HepG2 (cell line): ENCODE results near the gene VCP. TPM values are rescaled to one million over a fixed set of nuclear protein-coding genes. Genes with fewer than 3 reads are reported as not detected.
A peak's percentile ranks its signal among the peaks of the same experiment; 100 is the strongest.

Source experiments
- AGO2 ChIP-seq: fragments of 200-400 bp; formaldehyde crosslinking; optimal IDR thresholded peaks from 2 replicates; pipeline ENCODE3; 2017; ENCODE audit warnings: mild to moderate bottlenecking, low read depth, low read length, moderate library complexity
- BRCA1 ChIP-seq: sonication (generic); formaldehyde crosslinking; IDR thresholded peaks from 2 replicates; pipeline ENCODE4 v1.4.0; 2020; ENCODE audit warnings: missing genetic modification reagents
- FOSL2 ChIP-seq: sonication (generic); formaldehyde crosslinking; IDR thresholded peaks from 2 replicates; pipeline ENCODE4 v1.4.0; 2020; ENCODE audit warnings: missing genetic modification reagents
- HMG20B ChIP-seq: conservative IDR thresholded peaks from 2 replicates; pipeline ENCODE4 v1.6.1; 2016; ENCODE audit warnings: missing genetic modification reagents, missing compliant biosample characterization
- IKZF4 ChIP-seq: sonication (generic); formaldehyde crosslinking; IDR thresholded peaks from 2 replicates; pipeline ENCODE4 v1.5.1; 2020; ENCODE audit warnings: borderline replicate concordance, mild to moderate bottlenecking, low read depth, missing genetic modification reagents; ENCODE audit errors: not compliant biosample characterization
- MEIS1 ChIP-seq: sonication (generic); formaldehyde crosslinking; IDR thresholded peaks from 2 replicates; pipeline ENCODE4 v1.9.0; 2021; ENCODE audit warnings: mild to moderate bottlenecking, missing genetic modification reagents, moderate library complexity, borderline replicate concordance
- POLR2A ChIP-seq, 2 experiments: IDR thresholded peaks; 2 replicates each; pipeline ENCODE4 v1.6.1; 2011; ENCODE audit warnings: low read depth in 2 of 2, low read length in 2 of 2, mild to moderate bottlenecking in 1 of 2, moderate library complexity in 1 of 2; ENCODE audit not compliant: insufficient read depth in 1 of 2
- PRPF4 ChIP-seq: fragments of 200-400 bp; formaldehyde crosslinking; IDR thresholded peaks from 2 replicates; pipeline ENCODE4 v1.6.1; 2016; ENCODE audit warnings: low read length, low read depth; ENCODE audit not compliant: poor library complexity, severe bottlenecking
- RBFOX2 ChIP-seq: fragments of 200-400 bp; formaldehyde crosslinking; IDR thresholded peaks from 2 replicates; pipeline ENCODE4 v1.6.1; 2017; ENCODE audit warnings: low read depth, mild to moderate bottlenecking, low read length
- TGIF2 ChIP-seq: IDR thresholded peaks from 2 replicates; pipeline ENCODE4 v1.6.1; 2016; ENCODE audit warnings: control low read depth, missing compliant biosample characterization
- U2AF1 ChIP-seq: fragments of 200-400 bp; formaldehyde crosslinking; optimal IDR thresholded peaks from 2 replicates; pipeline ENCODE3; 2017; ENCODE audit warnings: mild to moderate bottlenecking, low read depth, low read length
- ZFP41 ChIP-seq: sonication (generic); formaldehyde crosslinking; IDR thresholded peaks from 2 replicates; pipeline ENCODE4 v1.4.0; 2020; ENCODE audit warnings: mild to moderate bottlenecking, missing genetic modification reagents, borderline replicate concordance
- ZNF382 ChIP-seq: sonication (generic); formaldehyde crosslinking; IDR thresholded peaks from 2 replicates; pipeline ENCODE4 v1.5.0; 2020; ENCODE audit warnings: missing genetic modification reagents, mild to moderate bottlenecking, borderline replicate concordance
- ZNF781 ChIP-seq: sonication (generic); formaldehyde crosslinking; IDR thresholded peaks from 2 replicates; pipeline ENCODE4 v1.5.1; 2020; ENCODE audit warnings: borderline replicate concordance, mild to moderate bottlenecking, missing genetic modification reagents; ENCODE audit errors: not compliant biosample characterization
- ZNF790 ChIP-seq: sonication (generic); formaldehyde crosslinking; IDR thresholded peaks from 2 replicates; pipeline ENCODE4 v1.8.0; 2022; ENCODE audit warnings: missing genetic modification reagents, mild to moderate bottlenecking, borderline replicate concordance
- polyA plus RNA-seq, 8 experiments: library from polyadenylated mRNA; depleted of rRNA in 3 of 8; stranded (reverse) in 7 of 8; unstranded in 1 of 8; fragments of >200 nt; fragmentation: Illumina TruSeq in 4 of 8; extraction: Trizol in 4 of 8; gene quantifications; 2 replicates each; pipeline versions ENCODE4 v1.2.1 to v1.2.3, GENCODE V29; 2011 to 2016; ENCODE audit warnings: low read depth in 4 of 8, missing spikeins in 1 of 8, mixed read lengths in 1 of 8; ENCODE audit not compliant: insufficient read depth in 1 of 8
- total RNA-seq, 5 experiments: library from RNA; depleted of rRNA; stranded (reverse); fragments of >200 nt; fragmentation: Illumina TruSeq; extraction: Trizol; gene quantifications; 2 replicates each; pipeline ENCODE4 v1.2.3, GENCODE V29; 2016; ENCODE audit warnings: low read depth in 1 of 5
- TF ChIP-seq, protein P1 (sequence below): fragments of 450-650 bp; IDR thresholded peaks from 2 replicates; pipeline ENCODE4 v1.6.1; 2016
- TF ChIP-seq, protein P2 (sequence below): fragments of 450-650 bp; IDR thresholded peaks from 2 replicates; pipeline ENCODE4 v1.6.1; 2017; ENCODE audit warnings: mild to moderate bottlenecking
- TF ChIP-seq, protein P3 (sequence below): sonication (generic); formaldehyde crosslinking; IDR thresholded peaks from 2 replicates; pipeline ENCODE4 v1.5.0; 2020; ENCODE audit warnings: missing genetic modification reagents
- TF ChIP-seq, protein P4 (sequence below): sonication (generic); formaldehyde crosslinking; IDR thresholded peaks from 2 replicates; pipeline ENCODE4 v1.4.0; 2020; ENCODE audit warnings: missing genetic modification reagents, mild to moderate bottlenecking, borderline replicate concordance

VCP gene
- total and polyA plus RNA-seq, 2 of the 13 experiments (the other 11 are each of a cell fraction or from before 2014, with no cell fraction given): 143 to 391 TPM

DNA sequence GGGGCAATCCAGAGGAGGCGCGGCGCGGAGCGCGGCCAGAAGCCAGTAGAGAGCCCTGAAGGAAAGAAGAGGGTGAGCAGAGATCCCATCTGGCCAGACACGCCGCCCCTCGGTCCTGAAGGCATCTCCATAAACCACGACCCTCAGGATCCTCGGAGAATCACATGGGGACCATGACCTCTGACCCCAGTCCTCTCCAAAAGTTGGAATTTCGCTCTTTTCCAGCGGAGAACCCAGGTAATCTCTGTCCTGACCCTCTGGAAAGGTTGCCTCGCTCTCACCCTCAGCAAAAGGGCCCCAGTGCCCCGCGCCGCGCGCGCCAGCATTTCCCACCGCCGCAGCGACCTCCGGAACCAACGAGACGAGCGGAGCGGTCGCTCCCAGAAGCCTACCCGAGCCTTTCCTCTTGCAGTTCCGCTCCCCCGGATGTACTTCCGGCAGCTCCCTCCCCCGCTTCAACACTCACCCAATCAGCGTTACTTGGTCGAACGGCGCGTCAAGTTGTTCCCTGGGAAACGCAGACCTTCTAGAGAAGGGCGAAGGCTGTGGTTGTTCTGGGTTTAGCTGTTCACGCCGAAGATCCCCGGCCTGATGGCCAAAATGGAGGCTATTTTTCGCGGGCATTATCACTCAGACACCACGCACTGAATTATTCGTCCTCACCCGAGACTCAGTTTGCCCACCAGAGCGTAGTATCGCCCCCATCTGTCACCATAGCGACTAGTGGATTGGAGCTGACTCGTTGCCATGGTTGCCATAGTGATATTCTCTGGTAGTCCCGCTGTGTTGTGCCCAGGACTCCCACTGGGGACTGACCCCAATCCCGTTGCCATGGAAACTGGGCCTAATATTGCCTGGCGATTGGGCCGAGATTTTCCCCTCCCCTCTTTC is 30.6 kb upstream of the VCP start, which contains the start of gene STOML2 (continued):
- TF ChIP-seq, protein P1, sequence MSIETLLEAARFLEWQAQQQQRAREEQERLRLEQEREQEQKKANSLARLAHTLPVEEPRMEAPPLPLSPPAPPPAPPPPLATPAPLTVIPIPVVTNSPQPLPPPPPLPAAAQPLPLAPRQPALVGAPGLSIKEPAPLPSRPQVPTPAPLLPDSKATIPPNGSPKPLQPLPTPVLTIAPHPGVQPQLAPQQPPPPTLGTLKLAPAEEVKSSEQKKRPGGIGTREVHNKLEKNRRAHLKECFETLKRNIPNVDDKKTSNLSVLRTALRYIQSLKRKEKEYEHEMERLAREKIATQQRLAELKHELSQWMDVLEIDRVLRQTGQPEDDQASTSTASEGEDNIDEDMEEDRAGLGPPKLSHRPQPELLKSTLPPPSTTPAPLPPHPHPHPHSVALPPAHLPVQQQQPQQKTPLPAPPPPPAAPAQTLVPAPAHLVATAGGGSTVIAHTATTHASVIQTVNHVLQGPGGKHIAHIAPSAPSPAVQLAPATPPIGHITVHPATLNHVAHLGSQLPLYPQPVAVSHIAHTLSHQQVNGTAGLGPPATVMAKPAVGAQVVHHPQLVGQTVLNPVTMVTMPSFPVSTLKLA: peak; percentile 39; the same call in 1 of the 2 replicates
- TF ChIP-seq, protein P2, sequence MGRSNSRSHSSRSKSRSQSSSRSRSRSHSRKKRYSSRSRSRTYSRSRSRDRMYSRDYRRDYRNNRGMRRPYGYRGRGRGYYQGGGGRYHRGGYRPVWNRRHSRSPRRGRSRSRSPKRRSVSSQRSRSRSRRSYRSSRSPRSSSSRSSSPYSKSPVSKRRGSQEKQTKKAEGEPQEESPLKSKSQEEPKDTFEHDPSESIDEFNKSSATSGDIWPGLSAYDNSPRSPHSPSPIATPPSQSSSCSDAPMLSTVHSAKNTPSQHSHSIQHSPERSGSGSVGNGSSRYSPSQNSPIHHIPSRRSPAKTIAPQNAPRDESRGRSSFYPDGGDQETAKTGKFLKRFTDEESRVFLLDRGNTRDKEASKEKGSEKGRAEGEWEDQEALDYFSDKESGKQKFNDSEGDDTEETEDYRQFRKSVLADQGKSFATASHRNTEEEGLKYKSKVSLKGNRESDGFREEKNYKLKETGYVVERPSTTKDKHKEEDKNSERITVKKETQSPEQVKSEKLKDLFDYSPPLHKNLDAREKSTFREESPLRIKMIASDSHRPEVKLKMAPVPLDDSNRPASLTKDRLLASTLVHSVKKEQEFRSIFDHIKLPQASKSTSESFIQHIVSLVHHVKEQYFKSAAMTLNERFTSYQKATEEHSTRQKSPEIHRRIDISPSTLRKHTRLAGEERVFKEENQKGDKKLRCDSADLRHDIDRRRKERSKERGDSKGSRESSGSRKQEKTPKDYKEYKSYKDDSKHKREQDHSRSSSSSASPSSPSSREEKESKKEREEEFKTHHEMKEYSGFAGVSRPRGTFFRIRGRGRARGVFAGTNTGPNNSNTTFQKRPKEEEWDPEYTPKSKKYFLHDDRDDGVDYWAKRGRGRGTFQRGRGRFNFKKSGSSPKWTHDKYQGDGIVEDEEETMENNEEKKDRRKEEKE: no peak
- TF ChIP-seq FOSL2 (CRISPR knock-in tag): peak; percentile 50; the same call in 1 of the 2 replicates
- TF ChIP-seq ZNF781 (CRISPR knock-in tag): peak; percentile 55
- TF ChIP-seq, protein P3, sequence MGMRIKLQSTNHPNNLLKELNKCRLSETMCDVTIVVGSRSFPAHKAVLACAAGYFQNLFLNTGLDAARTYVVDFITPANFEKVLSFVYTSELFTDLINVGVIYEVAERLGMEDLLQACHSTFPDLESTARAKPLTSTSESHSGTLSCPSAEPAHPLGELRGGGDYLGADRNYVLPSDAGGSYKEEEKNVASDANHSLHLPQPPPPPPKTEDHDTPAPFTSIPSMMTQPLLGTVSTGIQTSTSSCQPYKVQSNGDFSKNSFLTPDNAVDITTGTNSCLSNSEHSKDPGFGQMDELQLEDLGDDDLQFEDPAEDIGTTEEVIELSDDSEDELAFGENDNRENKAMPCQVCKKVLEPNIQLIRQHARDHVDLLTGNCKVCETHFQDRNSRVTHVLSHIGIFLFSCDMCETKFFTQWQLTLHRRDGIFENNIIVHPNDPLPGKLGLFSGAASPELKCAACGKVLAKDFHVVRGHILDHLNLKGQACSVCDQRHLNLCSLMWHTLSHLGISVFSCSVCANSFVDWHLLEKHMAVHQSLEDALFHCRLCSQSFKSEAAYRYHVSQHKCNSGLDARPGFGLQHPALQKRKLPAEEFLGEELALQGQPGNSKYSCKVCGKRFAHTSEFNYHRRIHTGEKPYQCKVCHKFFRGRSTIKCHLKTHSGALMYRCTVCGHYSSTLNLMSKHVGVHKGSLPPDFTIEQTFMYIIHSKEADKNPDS (CRISPR knock-in tag): no peak
- TF ChIP-seq IKZF4 (CRISPR knock-in tag): no peak
- no peak for TF ChIP-seq BRCA1 (CRISPR knock-in tag)
- peak; percentile 66 for TF ChIP-seq AGO2
- no peak for TF ChIP-seq ZFP41 (CRISPR knock-in tag)
- TF ChIP-seq TGIF2 (CRISPR knock-in tag): peak; percentile 92
- peak; percentile 88 for TF ChIP-seq RBFOX2
- 0 out of 2 replicates have a peak, but pooled peaks have one; percentile 29 for TF ChIP-seq MEIS1
- TF ChIP-seq, protein P4, sequence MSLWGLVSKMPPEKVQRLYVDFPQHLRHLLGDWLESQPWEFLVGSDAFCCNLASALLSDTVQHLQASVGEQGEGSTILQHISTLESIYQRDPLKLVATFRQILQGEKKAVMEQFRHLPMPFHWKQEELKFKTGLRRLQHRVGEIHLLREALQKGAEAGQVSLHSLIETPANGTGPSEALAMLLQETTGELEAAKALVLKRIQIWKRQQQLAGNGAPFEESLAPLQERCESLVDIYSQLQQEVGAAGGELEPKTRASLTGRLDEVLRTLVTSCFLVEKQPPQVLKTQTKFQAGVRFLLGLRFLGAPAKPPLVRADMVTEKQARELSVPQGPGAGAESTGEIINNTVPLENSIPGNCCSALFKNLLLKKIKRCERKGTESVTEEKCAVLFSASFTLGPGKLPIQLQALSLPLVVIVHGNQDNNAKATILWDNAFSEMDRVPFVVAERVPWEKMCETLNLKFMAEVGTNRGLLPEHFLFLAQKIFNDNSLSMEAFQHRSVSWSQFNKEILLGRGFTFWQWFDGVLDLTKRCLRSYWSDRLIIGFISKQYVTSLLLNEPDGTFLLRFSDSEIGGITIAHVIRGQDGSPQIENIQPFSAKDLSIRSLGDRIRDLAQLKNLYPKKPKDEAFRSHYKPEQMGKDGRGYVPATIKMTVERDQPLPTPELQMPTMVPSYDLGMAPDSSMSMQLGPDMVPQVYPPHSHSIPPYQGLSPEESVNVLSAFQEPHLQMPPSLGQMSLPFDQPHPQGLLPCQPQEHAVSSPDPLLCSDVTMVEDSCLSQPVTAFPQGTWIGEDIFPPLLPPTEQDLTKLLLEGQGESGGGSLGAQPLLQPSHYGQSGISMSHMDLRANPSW: peak; percentile 89; the same call in 1 of the 2 replicates
- TF ChIP-seq HMG20B (CRISPR knock-in tag): 0 out of 2 replicates have a peak, but pooled peaks have one; percentile 46
- no peak for TF ChIP-seq PRPF4
- peak; percentile 75 to 90 for TF ChIP-seq POLR2A (IDR thresholded peaks at IDR 0.05; ENCODE audit: insufficient read depth in 1 of 2, low read depth in 2 of 2, low read length in 2 of 2)
- TF ChIP-seq ZNF790 (CRISPR knock-in tag): no peak; the same call in 1 of the 2 replicates
- TF ChIP-seq ZNF382 (CRISPR knock-in tag): no peak
- no peak for TF ChIP-seq U2AF1
